ENCODE measurements around the gene CDK14. TPM values are rescaled to one million over a fixed set of nuclear protein-coding genes. Genes with fewer than 3 reads are reported as not detected.

Gene CDK14
- total and polyA plus RNA-seq, 5 donors from 2014 or later = 0.58 to 4.0 (median 2.3) TPM

DNA sequence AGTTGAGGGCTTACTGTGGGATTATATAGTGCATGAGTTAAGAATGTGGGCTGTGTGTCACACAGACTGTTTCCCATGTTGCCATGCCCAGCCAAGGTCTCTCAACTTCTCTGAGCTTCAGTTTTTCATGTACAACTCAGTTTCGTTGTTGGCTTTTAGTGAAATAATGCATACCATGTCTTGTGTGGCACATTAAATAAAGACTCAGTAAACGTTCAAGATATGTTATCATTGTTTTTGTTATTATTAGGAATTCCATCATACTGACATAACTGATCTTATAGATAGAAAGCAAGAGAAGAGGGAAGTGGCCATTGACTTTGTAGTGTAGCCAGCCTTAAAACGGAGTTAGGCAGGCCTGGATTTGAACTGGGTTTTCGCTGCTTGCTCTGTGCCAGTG is 2.9 kb downstream of the CDK14 start:
- peak overlapping the region in 1 of 4 donors; percentile 19 for H3K4me3 Mint-ChIP-seq
- no peak for ATAC-seq (ENCODE audit: low read depth in 2 of 2)
- Histone ChIP-seq H3K4me3 (ENCODE audit: low read depth, low read length) (no peak overlapping the region), H3K27ac (ENCODE audit: insufficient read depth, low read length, poor library complexity, severe bottlenecking) (no peak overlapping the region), H3K27me3 (ENCODE audit: control insufficient read depth, insufficient read depth, low read length) (peaks cover 14% of the 10 kb centered on the region), H3K4me1 (ENCODE audit: control insufficient read depth, insufficient read depth, low read length, poor library complexity, severe bottlenecking) (no peaks in the 10 kb centered on the region), H3K9me3 (ENCODE audit: control insufficient read depth in 2 of 2, low read length in 2 of 2) (no peaks in the 10 kb centered on the region), H3K36me3 (ENCODE audit: control insufficient read depth, insufficient read depth, low read length) (no peaks in the 10 kb centered on the region)
- peaks cover 0 to 2% (median 0%) of the 10 kb centered on the region in 7 donors for H3K9me3 Mint-ChIP-seq
- peaks cover 0 to 32% (median 12%) of the 10 kb centered on the region in 4 donors for H3K4me1 Mint-ChIP-seq
- peak overlapping the region in 1 of 3 donors; percentile 26 for H3K27ac Mint-ChIP-seq
- no peak for DNase-seq
- peaks cover 28% of the 10 kb centered on the region for H3K27me3 Mint-ChIP-seq
- H3K36me3 Mint-ChIP-seq = no peaks in the 10 kb centered on the region

DNA sequence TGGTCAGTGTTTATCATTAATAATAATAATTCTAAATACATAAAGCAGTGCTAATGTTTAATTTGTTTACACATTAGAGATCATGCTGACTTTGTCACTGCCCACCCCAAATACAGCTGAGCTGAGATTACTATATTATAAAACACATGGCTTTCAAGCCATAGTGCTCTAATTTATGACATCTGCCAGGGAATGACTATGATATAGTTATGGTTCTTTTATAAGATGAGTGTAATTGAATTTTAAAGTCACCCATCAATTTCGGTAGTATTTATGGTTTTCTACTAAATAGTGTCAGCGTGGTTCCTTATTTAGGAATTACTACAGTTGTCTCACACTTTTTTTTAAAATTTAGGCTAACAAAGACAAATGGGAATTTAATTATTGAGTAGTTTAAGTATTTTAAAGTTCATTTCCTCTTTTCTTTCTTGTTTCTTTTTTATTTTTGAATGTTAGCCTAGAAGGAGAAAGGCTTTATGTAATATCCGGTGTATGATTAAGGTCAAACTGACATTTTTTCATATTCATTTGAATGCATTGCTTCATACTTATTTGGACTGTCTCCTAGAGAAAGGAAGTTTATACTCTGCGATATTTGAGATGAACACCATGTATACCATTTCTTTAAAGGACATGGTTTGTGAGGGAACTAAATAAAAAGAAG is 3.9 kb downstream of the CDK14 start:
- no peak for DNase-seq

GRCh38 chr7:90602303-90602702 is 6.2 kb downstream of the CDK14 start:
- peaks cover 16% of the 10 kb centered on the region for H3K27me3 Mint-ChIP-seq
- H3K9me3 ChIP-seq (ENCODE audit: control insufficient read depth in 2 of 2, low read length in 2 of 2) = no peaks in the 10 kb centered on the region
- no peak overlapping the region for H3K4me3 ChIP-seq (ENCODE audit: low read depth, low read length)
- peaks cover 0 to 19% (median 10%) of the 10 kb centered on the region in 4 donors for H3K4me1 Mint-ChIP-seq
- H3K27me3 ChIP-seq (ENCODE audit: control insufficient read depth, insufficient read depth, low read length) = peaks cover 3% of the 10 kb centered on the region
- H3K27ac Mint-ChIP-seq = no peak overlapping the region
- H3K4me1 ChIP-seq (ENCODE audit: control insufficient read depth, insufficient read depth, low read length, poor library complexity, severe bottlenecking) = no peaks in the 10 kb centered on the region
- ATAC-seq (ENCODE audit: low read depth in 2 of 2) (no peak), DNase-seq (no peak)
- H3K9me3 Mint-ChIP-seq = peaks cover 0 to 1% (median 0%) of the 10 kb centered on the region in 7 donors
- H3K27ac ChIP-seq (ENCODE audit: insufficient read depth, low read length, poor library complexity, severe bottlenecking) = no peak overlapping the region
- H3K36me3 Mint-ChIP-seq = no peaks in the 10 kb centered on the region
- no peak overlapping the region for H3K4me3 Mint-ChIP-seq
- no peaks in the 10 kb centered on the region for H3K36me3 ChIP-seq (ENCODE audit: control insufficient read depth, insufficient read depth, low read length)

More for the DNA sequence above, 3.9 kb downstream of the CDK14 start:
- H3K27ac Mint-ChIP-seq = no peak overlapping the region
- no peaks in the 10 kb centered on the region for H3K9me3 ChIP-seq (ENCODE audit: control insufficient read depth in 2 of 2, low read length in 2 of 2)
- H3K27me3 ChIP-seq (ENCODE audit: control insufficient read depth, insufficient read depth, low read length) = peaks cover 10% of the 10 kb centered on the region
- peaks cover 0 to 2% (median 0%) of the 10 kb centered on the region in 7 donors for H3K9me3 Mint-ChIP-seq
- H3K27me3 Mint-ChIP-seq = peaks cover 27% of the 10 kb centered on the region
- H3K27ac ChIP-seq (ENCODE audit: insufficient read depth, low read length, poor library complexity, severe bottlenecking) = no peak overlapping the region
- no peak overlapping the region for H3K4me3 ChIP-seq (ENCODE audit: low read depth, low read length)
- H3K4me3 Mint-ChIP-seq = no peak overlapping the region
- H3K4me1 ChIP-seq (ENCODE audit: control insufficient read depth, insufficient read depth, low read length, poor library complexity, severe bottlenecking) = no peaks in the 10 kb centered on the region
- H3K4me1 Mint-ChIP-seq = peaks cover 0 to 30% (median 12%) of the 10 kb centered on the region in 4 donors
- ATAC-seq (ENCODE audit: low read depth in 2 of 2) = no peak
- H3K36me3 Mint-ChIP-seq = no peaks in the 10 kb centered on the region
- no peaks in the 10 kb centered on the region for H3K36me3 ChIP-seq (ENCODE audit: control insufficient read depth, insufficient read depth, low read length)

DNA sequence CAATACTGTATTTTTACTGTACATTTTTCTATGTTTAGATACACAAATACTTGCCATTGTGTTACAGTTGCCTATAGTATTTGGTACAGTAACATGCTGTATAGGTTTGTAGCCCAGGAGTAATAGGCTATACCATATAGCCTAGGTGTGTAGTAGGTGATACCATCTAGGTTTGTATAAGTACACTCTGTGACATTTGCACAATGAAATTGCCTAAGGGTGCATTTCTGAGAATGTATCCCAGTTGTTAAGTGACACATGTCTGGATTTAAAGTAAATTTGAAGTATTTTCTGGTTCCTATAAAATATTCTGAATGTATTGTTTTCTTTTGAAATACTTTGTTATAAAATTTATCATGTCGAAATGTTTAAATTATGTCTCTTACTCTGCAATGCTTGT is 7.2 kb downstream of the CDK14 start:
- peaks cover 0 to 1% (median 0%) of the 10 kb centered on the region in 7 donors for H3K9me3 Mint-ChIP-seq
- Histone ChIP-seq H3K9me3 (ENCODE audit: control insufficient read depth in 2 of 2, low read length in 2 of 2) (no peaks in the 10 kb centered on the region), H3K4me1 (ENCODE audit: control insufficient read depth, insufficient read depth, low read length, poor library complexity, severe bottlenecking) (no peaks in the 10 kb centered on the region), H3K27ac (ENCODE audit: insufficient read depth, low read length, poor library complexity, severe bottlenecking) (no peak overlapping the region), H3K27me3 (ENCODE audit: control insufficient read depth, insufficient read depth, low read length) (no peaks in the 10 kb centered on the region), H3K4me3 (ENCODE audit: low read depth, low read length) (no peak overlapping the region), H3K36me3 (ENCODE audit: control insufficient read depth, insufficient read depth, low read length) (no peaks in the 10 kb centered on the region)
- no peak overlapping the region for H3K4me3 Mint-ChIP-seq
- peaks cover 0 to 13% (median 7%) of the 10 kb centered on the region in 4 donors for H3K4me1 Mint-ChIP-seq
- no peaks in the 10 kb centered on the region for H3K36me3 Mint-ChIP-seq
- ATAC-seq (ENCODE audit: low read depth in 2 of 2) = no peak
- no peak overlapping the region for H3K27ac Mint-ChIP-seq
- H3K27me3 Mint-ChIP-seq = peaks cover 8% of the 10 kb centered on the region
- DNase-seq = no peak

DNA sequence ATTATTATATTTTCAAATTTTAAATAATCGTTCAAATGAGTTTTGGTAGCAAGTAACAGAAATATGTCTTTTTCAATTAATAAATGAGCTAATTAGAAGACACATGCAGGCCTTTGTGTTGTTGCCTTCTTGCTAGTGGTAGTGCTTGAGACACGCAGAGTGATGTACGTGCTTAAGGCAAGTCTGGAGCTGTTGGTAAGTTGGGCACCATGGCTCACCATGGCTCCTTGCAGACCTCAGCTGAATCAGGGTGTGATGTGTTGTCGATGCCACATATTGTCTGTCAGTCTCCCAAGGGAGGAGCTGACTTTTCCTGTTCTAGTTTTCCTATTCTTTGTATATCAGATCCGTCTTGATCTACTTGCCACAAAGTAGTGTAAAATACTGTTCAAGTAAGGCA is 8.3 kb downstream of the CDK14 start:
- DNase-seq = no peak
- H3K4me3 ChIP-seq (ENCODE audit: low read depth, low read length) = no peak overlapping the region
- Mint-ChIP-seq H3K27ac (no peak overlapping the region), H3K36me3 (no peaks in the 10 kb centered on the region), H3K4me3 (no peak overlapping the region), H3K9me3 (peaks cover 0 to 2% (median 0%) of the 10 kb centered on the region in 7 donors), H3K4me1 (peaks cover 0 to 9% (median 7%) of the 10 kb centered on the region in 4 donors), H3K27me3 (peaks cover 2% of the 10 kb centered on the region)
- H3K4me1 ChIP-seq (ENCODE audit: control insufficient read depth, insufficient read depth, low read length, poor library complexity, severe bottlenecking) = no peaks in the 10 kb centered on the region
- no peaks in the 10 kb centered on the region for H3K27me3 ChIP-seq (ENCODE audit: control insufficient read depth, insufficient read depth, low read length)
- H3K27ac ChIP-seq (ENCODE audit: insufficient read depth, low read length, poor library complexity, severe bottlenecking) = no peak overlapping the region
- ATAC-seq (ENCODE audit: low read depth in 2 of 2) = no peak
- H3K36me3 ChIP-seq (ENCODE audit: control insufficient read depth, insufficient read depth, low read length) = no peaks in the 10 kb centered on the region
- H3K9me3 ChIP-seq (ENCODE audit: control insufficient read depth in 2 of 2, low read length in 2 of 2) = no peaks in the 10 kb centered on the region

GRCh38 chr7:90605055-90605454 is 8.9 kb downstream of the CDK14 start:
- Mint-ChIP-seq H3K9me3 (peaks cover 0 to 2% (median 0%) of the 10 kb centered on the region in 7 donors), H3K36me3 (no peaks in the 10 kb centered on the region), H3K27me3 (no peaks in the 10 kb centered on the region), H3K4me3 (no peak overlapping the region), H3K27ac (no peak overlapping the region), H3K4me1 (peaks cover 0 to 8% (median 5%) of the 10 kb centered on the region in 4 donors)
- Histone ChIP-seq H3K4me3 (ENCODE audit: low read depth, low read length) (no peak overlapping the region), H3K36me3 (ENCODE audit: control insufficient read depth, insufficient read depth, low read length) (no peaks in the 10 kb centered on the region), H3K27me3 (ENCODE audit: control insufficient read depth, insufficient read depth, low read length) (no peaks in the 10 kb centered on the region), H3K27ac (ENCODE audit: insufficient read depth, low read length, poor library complexity, severe bottlenecking) (no peak overlapping the region), H3K4me1 (ENCODE audit: control insufficient read depth, insufficient read depth, low read length, poor library complexity, severe bottlenecking) (no peaks in the 10 kb centered on the region), H3K9me3 (ENCODE audit: control insufficient read depth in 2 of 2, low read length in 2 of 2) (no peaks in the 10 kb centered on the region)
- DNase-seq = no peak
- ATAC-seq (ENCODE audit: low read depth in 2 of 2) = no peak

DNA sequence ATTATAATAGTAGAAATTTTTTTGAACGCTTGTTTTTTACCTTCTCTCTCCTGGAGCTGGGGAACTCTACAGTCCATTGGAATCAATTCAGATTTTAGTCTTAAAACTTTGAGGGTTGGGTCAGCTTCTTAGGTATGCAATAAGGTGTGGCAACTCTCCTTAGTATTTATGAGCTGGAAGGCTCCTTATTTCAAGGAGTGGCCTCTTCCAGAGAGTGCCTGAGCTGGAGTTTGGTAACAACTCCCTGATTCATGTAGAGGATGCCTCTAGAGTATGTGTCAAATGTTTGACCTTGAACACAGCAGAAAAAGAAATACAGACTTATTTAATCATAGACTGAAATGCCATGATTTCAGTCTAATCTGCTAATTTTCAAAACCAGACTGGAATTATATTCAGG is 11.1 kb downstream of the CDK14 start:
- no peak overlapping the region for H3K27ac Mint-ChIP-seq
- DNase-seq = no peak
- peaks cover 0 to 2% (median 0%) of the 10 kb centered on the region in 7 donors for H3K9me3 Mint-ChIP-seq
- Histone ChIP-seq H3K4me3 (ENCODE audit: low read depth, low read length) (no peak overlapping the region), H3K36me3 (ENCODE audit: control insufficient read depth, insufficient read depth, low read length) (no peaks in the 10 kb centered on the region), H3K27ac (ENCODE audit: insufficient read depth, low read length, poor library complexity, severe bottlenecking) (no peak overlapping the region), H3K27me3 (ENCODE audit: control insufficient read depth, insufficient read depth, low read length) (no peaks in the 10 kb centered on the region), H3K4me1 (ENCODE audit: control insufficient read depth, insufficient read depth, low read length, poor library complexity, severe bottlenecking) (no peaks in the 10 kb centered on the region), H3K9me3 (ENCODE audit: control insufficient read depth in 2 of 2, low read length in 2 of 2) (no peaks in the 10 kb centered on the region)
- H3K36me3 Mint-ChIP-seq = no peaks in the 10 kb centered on the region
- peaks cover 7% of the 10 kb centered on the region for H3K27me3 Mint-ChIP-seq
- H3K4me1 Mint-ChIP-seq = peaks cover 0 to 2% (median 0%) of the 10 kb centered on the region in 4 donors
- no peak overlapping the region for H3K4me3 Mint-ChIP-seq
- no peak for ATAC-seq (ENCODE audit: low read depth in 2 of 2)

GRCh38 chr7:90610105-90610504 is 14.0 kb downstream of the CDK14 start:
- no peaks in the 10 kb centered on the region for H3K27me3 ChIP-seq (ENCODE audit: control insufficient read depth, insufficient read depth, low read length)
- no peak overlapping the region for H3K27ac ChIP-seq (ENCODE audit: insufficient read depth, low read length, poor library complexity, severe bottlenecking)
- H3K36me3 Mint-ChIP-seq = no peaks in the 10 kb centered on the region
- H3K27me3 Mint-ChIP-seq = peaks cover 7% of the 10 kb centered on the region
- no peak for ATAC-seq (ENCODE audit: low read depth in 2 of 2)
- H3K27ac Mint-ChIP-seq = no peak overlapping the region
- peaks cover 0 to 7% (median 3%) of the 10 kb centered on the region in 4 donors for H3K4me1 Mint-ChIP-seq
- DNase-seq = no peak
- no peak overlapping the region for H3K4me3 ChIP-seq (ENCODE audit: low read depth, low read length)
- no peak overlapping the region for H3K4me3 Mint-ChIP-seq
- no peaks in the 10 kb centered on the region for H3K36me3 ChIP-seq (ENCODE audit: control insufficient read depth, insufficient read depth, low read length)
- H3K4me1 ChIP-seq (ENCODE audit: control insufficient read depth, insufficient read depth, low read length, poor library complexity, severe bottlenecking) = no peaks in the 10 kb centered on the region
- H3K9me3 ChIP-seq (ENCODE audit: control insufficient read depth in 2 of 2, low read length in 2 of 2) = no peaks in the 10 kb centered on the region
- H3K9me3 Mint-ChIP-seq = peaks cover 0 to 2% (median 0%) of the 10 kb centered on the region in 7 donors
